ENCODE measurements around the gene USP22.

The USP22 gene

DNA sequence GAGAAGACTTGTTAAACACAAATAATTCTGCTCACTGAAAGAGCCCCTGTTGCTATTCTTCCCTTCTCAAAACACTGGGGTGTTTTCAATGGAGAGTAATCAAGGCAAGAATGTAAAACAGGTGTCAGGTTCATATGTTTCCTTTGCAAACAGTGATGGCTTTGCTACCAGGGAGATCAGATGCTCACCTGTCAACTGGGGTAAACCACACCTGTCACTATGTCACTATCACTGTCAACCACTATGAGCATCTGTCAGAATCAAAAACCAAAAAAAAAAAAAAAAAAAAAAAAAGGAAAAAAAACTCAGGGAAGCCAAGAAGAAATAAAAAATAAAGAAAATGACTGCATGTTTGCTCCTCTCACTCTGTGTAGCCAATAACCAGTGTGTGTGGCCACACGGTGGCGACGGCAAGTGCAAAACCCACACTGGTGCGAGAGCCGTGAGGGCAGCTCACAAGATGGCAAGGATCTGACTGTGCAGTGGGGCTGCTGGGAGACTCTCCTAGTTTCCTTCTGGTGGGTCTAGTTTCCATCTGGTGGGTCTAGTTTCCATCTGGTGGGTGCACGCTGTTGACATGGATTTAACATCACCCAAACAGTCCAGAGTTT, 22.7 kb downstream of the USP22 start:
- DNase-seq (ENCODE audit: low read depth in 2 of 2), result no peak

DNA sequence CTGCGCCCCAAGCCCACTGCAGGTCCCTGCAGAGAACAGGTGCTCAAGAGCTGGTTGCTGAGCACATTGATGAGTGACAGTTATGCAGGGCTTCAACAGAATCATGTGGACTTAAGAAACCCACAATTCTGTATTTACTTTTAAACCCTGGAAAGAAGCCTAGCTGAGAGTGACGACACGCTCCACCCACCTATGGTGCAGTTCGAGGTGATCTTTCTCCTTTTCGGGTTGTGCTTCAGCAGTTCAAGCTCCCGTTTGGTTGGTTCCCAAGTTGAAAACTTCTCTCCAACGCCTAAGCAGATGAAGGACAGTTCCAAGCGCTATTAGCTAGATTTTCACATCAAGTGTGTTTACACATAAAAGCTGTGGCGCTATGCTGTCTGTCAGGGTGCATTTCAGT, 23.9 kb downstream of the USP22 start:
- no peak for DNase-seq (ENCODE audit: low read depth in 2 of 2)

GRCh38 chr17:21017861-21018260, 24.9 kb downstream of the USP22 start:
- no peak for DNase-seq (ENCODE audit: low read depth in 2 of 2)

DNA sequence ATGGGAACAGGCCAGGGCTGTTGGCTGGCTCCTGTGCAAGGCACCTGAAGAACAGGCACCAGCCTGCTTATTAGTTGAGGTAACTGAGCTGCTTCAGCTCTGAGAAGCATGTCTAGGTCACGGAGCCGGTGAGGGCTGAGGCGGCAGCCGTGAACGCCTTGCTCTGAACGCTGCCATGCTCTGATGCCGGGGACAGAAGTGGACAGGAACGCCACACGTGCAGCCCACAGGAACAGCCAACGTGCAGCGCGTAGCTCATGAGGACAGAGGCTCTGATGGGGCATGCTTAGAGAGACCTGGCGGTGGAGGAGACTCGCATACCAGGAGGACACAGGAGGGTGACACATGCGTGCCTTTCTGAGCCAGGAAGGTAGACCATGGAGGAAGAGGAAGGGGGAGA, 25.6 kb downstream of the USP22 start:
- DNase-seq (ENCODE audit: low read depth in 2 of 2), result no peak

GRCh38 chr17:21016826-21017225, 26.0 kb downstream of the USP22 start:
- DNase-seq (ENCODE audit: low read depth in 2 of 2), result no peak

GRCh38 chr17:21015564-21015963, 27.2 kb downstream of the USP22 start:
- DNase-seq (ENCODE audit: low read depth in 2 of 2), result no peak

DNA sequence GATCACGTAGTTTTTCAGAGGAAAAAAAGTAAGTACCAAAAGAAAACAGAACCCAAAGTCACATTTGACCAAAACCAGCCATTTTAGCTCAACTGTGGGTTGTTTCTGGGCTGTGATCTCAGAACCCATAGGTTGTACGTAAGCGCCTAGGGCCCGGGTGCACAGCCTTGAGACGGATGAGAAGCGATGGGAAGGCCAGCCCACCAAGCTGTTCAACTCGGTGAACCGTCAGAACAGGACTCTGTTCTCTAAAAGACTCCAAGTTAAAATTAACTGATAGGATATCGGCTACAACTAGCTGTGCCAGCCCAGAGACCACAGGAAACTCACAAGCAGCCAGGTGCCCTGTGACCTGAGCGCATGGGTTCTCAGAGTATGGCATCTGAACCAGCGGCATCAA, 28.3 kb downstream of the USP22 start:
- DNase-seq (ENCODE audit: low read depth in 2 of 2), result no peak

GRCh38 chr17:21013983-21014382, 28.8 kb downstream of the USP22 start:
- DNase-seq (ENCODE audit: low read depth in 2 of 2), result no peak

GRCh38 chr17:21012736-21013135, 30.1 kb downstream of the USP22 start:
- DNase-seq (ENCODE audit: low read depth in 2 of 2), result no peak

- DNase-seq (ENCODE audit: low read depth in 2 of 2), result no peak
These were observed 31.9 kb downstream of the USP22 start for GRCh38 chr17:21010705-21011596.

- no peak for DNase-seq (ENCODE audit: low read depth in 2 of 2)
These were observed 33.7 kb downstream of the USP22 start for GRCh38 chr17:21008992-21009671.

GRCh38 chr17:21008160-21008915, 34.5 kb downstream of the USP22 start:
- DNase-seq (ENCODE audit: low read depth in 2 of 2), result no peak

DNA sequence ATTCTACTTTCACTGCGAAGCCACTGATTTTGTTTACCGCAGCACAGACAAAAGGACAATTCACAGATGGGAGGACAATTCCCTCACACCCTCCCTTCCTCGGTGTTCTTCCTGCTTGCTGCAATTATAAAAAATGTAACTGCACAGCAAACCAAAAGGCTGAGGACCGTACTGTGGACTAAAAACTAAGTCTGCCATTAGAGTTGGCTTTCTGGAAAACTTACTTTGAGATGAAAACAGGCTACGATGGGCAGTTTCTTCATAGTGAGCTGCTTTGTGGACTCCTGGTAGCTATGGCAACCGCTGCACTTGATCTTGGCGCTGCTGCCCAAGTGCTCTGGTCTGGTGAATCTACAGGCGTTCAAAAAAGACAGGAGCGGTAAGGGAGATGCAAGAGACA, 35.2 kb downstream of the USP22 start:
- no peak for DNase-seq (ENCODE audit: low read depth in 2 of 2)

DNA sequence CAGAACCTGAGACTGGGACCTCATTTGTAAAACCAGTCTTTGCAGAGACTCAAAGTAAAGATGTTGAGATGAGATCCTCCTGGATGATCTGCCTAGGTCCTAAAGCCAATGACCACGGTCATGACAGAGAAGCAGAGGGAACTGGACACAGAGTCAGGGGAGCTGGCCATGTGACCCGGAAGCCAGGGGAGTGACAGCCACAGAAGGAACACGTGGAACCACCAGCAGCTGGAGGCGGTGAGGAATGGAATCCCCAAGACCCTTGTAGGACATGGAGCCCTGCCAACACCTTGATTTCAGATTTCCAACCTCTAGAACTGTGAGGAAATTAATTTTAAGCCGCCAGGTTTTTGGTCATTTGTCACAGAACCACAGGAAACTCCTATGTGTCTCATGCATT, 37.0 kb downstream of the USP22 start:
- no peak for DNase-seq (ENCODE audit: low read depth in 2 of 2)

DNA sequence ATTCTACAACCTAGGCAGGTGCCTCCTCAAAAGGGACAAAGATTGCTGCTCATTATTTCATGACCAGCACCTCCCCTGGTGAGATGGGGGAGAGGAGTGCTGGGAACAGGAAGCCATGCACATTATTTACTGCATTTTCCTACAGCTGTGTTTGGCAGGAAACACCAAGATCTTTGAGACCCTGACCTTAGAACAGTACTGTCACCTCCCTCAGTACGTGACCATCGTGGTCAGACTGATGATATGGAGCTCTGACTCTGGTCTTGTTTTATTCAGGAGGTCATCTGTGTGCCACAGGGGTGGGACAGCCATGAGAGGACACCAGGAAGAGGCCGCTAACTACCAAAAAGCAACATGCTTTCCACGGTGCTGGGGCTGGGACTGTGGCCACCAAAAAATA, 37.4 kb downstream of the USP22 start:
- DNase-seq (ENCODE audit: low read depth in 2 of 2), result no peak

GRCh38 chr17:21004016-21004930, 38.5 kb downstream of the USP22 start:
- DNase-seq (ENCODE audit: low read depth in 2 of 2), result no peak

DNA sequence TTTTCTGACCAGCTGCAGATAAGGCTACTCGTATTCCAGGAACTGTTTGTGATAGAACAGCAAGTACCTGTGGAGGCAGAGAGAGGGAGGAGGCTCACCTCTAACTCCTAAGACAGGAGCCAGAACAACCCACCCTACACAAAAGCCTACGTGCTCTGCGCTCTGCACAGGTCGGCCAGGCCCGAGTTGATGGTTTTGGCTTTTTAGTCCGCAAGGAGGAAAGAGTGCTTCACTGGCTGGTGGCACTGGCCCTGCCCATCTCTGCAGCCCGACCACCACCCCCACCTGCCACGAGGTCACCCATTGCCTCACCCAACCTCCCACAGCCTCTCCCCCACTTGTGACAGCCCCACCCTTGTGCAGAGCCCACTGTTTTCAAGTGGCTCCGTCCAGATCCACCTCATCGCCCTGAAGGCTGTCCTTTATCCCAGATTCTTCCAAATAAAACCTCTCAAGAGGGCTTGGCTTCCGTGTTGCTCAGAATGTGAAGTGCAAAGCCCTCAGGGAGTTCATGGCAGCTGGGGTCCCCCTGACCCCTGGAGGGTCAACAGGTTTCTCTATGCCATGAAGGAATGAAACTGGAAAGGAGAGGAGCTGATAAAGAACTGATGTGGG, 39.7 kb downstream of the USP22 start:
- DNase-seq (ENCODE audit: low read depth in 2 of 2), result no peak

DNA sequence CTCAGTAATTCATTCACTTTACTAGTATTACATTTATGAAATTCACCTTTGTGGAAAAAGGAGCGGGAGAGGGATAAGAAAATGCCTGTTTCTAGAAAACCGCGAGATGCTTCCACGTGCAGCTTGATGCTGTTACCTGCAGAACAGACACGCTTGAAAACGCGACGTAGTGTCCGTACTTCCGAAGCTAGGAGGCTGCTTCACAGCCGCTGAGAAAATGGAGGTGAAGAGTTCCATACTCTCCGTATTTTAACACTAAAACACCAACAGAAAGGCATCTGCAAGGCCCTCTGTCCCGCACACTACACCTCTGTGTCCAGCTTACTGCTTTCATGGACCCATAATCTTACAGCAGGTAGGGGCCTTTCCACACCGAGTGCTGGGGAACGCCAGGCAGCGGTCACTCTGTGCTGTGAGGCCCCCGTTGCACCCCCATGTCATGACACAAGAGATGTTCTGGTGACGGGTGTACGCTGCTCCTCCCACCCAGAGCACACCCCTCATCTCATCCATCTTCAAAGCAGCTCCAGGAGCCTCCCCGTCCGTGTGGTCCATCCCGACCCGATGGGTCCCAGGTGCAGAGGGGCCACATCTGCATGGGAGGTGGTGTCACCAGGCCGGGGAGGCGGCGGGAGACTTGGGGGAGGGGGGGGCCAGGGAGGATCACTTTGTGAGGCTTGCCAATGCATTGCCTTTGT, 40.4 kb downstream of the USP22 start:
- DNase-seq (ENCODE audit: low read depth in 2 of 2), result no peak

- DNase-seq (ENCODE audit: low read depth in 2 of 2), result no peak
These were observed 41.0 kb downstream of the USP22 start for GRCh38 chr17:21001813-21002221.

All from activated CD4-positive, alpha-beta T cell treated with anti-CD3 and anti-CD28 coated beads for 24 hours (primary cell).